ENCODE results near the gene TBC1D3H. TPM values are rescaled to one million over a fixed set of nuclear protein-coding genes. Genes with fewer than 3 reads are reported as not detected.
"Not testable (repeated sequence)": the region's sequence is repeated elsewhere in the genome, so short reads cannot be mapped to it uniquely, and the experiment has no call there.

The TBC1D3H gene
- 0.37 TPM for total RNA-seq (ENCODE audit: unreplicated experiment)
- long read RNA-seq, partial matches to known transcripts = 0 of 1 reads
- long read RNA-seq, other reads (novel, unspliced or antisense) = 1 of 1 reads

DNA sequence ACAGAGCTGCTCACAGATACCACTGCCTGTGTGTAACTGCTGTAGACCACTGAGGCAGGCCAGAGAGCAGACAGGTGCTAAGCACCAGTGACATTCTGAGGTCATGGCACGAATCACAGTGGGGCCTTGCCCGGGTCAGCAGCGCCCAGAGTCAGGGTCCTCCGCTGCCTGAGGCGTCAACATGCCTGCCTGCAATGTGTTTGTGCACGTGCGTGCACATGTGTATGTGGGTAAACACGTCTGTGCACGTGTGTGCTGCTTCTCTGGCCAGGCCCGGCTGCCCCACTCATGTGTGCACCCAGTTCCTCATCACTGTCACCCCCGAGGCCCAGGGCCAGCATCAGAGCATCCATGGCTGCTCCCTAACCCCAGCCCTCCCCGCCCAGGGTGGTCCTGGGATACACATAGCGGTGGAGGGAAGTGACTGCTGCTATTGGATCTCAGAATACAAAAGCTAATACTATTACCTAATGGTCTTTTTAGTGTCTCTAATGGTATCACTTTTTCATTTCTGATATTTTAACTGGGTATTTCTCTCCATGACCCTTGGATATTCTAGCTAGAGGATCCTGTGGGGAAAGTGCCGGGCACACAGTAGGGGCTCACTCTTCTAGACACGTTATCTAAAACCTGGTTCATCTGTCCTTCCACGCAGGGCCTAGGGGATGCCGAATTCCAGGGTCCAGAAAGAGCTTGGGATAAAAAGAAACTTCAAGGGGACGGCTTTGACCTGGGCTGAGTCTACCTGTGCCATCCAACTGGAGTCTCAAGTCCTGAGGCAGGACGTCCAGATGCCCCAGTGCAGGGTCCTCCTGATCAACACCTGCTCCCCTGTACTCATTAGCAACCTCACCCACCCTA, at the start of gene TBC1D3H:
TBC1D3H (minus strand) TSS at position 51 of the 861 bp plus-strand sequence. CDS start 1,540 bp downstream, outside the sequence.
- not testable (repeated sequence) for H3K27ac Mint-ChIP-seq (ENCODE audit: unreplicated experiment); H3K4me1 Mint-ChIP-seq (ENCODE audit: low read depth, unreplicated experiment); H3K9me3 Mint-ChIP-seq (ENCODE audit: unreplicated experiment); DNase-seq; H3K36me3 Mint-ChIP-seq (ENCODE audit: unreplicated experiment); H3K4me3 Mint-ChIP-seq (ENCODE audit: unreplicated experiment); H3K27me3 Mint-ChIP-seq (ENCODE audit: unreplicated experiment)

DNA sequence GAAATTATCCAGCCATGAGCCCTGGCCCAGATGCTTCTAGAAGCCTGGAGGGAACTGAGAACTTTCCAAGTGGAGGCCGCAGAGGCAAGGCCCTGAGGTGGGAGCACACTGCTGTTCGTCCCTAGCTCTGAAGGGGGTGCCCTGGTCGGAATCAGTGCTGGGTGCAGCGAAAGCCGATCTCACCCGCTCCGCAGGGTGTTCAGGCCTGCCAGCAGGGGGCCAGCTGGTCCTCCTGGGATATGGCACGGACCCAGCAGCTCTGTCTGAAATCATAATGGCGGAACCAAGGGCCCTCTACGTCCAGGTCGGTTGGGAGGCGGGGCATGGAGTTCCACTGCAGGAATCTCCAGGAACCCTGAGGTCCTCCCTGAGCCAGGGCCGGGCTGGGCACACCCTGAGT, 40.7 kb upstream of the TBC1D3H start:
- not testable (repeated sequence) for H3K36me3 Mint-ChIP-seq (ENCODE audit: unreplicated experiment); H3K4me3 Mint-ChIP-seq (ENCODE audit: unreplicated experiment); H3K4me1 Mint-ChIP-seq (ENCODE audit: low read depth, unreplicated experiment); H3K9me3 Mint-ChIP-seq (ENCODE audit: unreplicated experiment); DNase-seq; H3K27me3 Mint-ChIP-seq (ENCODE audit: unreplicated experiment); H3K27ac Mint-ChIP-seq (ENCODE audit: unreplicated experiment)

DNA sequence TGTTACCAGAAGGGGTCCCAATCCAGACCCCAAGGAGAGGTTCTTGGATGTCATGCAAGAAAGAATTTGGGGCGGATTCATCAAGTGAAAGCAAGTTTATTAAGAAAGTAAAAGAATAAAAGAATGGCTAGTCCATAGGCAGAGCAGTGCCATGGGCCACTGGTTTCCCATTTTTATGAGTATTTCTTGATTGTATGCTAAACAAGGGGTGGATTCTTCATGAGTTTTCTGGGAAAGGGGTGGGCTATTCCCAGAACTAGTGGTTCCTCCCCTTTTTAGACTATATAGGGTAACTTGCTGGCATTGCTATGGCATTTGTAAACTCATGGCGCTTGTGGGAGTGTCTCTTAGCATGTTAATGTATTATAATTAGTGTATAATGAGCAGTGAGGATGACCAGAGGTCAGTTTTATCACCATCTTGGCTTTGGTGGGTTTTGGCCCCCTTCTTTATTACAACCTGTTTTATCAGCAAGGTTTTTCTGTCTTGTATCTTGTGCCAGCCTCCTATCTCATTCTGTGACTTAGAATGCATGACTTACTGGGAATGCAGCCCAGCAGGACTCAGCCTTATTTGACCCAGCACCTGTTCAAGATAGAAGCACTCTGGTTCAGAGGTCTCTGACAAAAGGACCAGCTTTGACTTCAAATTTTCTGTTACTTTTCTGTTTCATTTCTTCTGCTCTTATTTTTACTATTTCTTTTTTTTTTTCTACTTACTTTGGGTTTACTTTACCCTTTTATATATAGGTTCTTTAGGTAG, 27.1 kb upstream of the TBC1D3H start:
- H3K9me3 Mint-ChIP-seq (ENCODE audit: unreplicated experiment); H3K4me1 Mint-ChIP-seq (ENCODE audit: low read depth, unreplicated experiment); H3K4me3 Mint-ChIP-seq (ENCODE audit: unreplicated experiment); H3K27ac Mint-ChIP-seq (ENCODE audit: unreplicated experiment); H3K27me3 Mint-ChIP-seq (ENCODE audit: unreplicated experiment); DNase-seq; H3K36me3 Mint-ChIP-seq (ENCODE audit: unreplicated experiment): not testable (repeated sequence)

DNA sequence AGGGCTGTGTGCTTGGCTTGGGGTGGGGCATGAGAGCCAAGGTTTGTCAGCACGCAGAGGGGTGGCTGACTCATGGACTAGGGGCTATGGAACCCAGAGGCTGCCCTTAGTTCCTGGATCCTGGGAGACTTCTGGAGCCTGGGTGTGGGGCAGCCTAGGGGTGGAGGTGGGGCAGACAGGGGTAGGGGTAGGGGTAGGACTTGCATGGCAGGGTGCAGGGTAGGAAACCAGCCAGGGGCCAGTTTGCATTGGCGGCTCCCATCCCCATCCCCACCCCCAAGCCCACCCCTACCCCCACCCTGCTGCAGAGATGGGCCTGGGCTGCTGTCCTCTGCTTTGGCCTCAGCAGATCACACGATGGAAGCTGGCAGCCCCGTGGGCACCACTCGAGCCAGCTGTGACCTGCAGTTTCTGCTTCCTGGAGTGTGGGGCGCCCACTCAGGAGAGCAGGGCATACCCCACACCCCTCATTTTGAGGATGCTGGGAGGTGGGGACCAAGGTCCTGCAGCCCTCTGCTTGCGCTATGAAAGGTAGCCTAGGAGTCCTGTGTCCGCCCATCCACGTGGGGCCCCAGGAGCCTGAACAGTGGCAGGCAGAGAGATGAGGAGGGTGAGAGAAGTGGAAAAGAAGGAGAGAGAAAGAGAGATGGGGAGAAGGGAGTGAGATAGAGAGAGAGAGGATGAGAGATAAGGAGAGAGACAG, 2.9 kb upstream of the TBC1D3H start:
- H3K27ac Mint-ChIP-seq (ENCODE audit: unreplicated experiment); H3K9me3 Mint-ChIP-seq (ENCODE audit: unreplicated experiment): not testable (repeated sequence)

DNA sequence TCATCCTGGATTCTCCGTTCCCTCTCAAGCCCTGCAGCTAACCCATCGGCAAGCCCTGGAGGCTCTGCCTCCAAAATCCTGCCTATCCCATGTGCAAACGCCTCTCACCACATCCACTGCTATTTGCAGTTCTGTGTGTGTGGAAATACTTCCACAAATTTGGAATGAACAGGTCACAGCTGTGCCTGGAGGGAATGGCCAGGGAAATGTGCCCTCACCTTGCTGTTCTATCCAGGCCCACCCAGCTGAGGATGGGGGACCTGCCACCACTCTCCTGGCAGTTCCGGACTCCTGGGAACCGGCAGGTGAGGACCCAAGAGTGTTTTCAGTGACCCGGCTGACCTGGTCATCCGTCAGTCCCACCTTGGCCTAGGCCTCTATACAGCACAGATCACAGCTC, 12.3 kb downstream of the TBC1D3H start:
- H3K4me1 Mint-ChIP-seq (ENCODE audit: low read depth, unreplicated experiment); H3K4me3 Mint-ChIP-seq (ENCODE audit: unreplicated experiment); DNase-seq; H3K27ac Mint-ChIP-seq (ENCODE audit: unreplicated experiment); H3K9me3 Mint-ChIP-seq (ENCODE audit: unreplicated experiment); H3K27me3 Mint-ChIP-seq (ENCODE audit: unreplicated experiment); H3K36me3 Mint-ChIP-seq (ENCODE audit: unreplicated experiment): not testable (repeated sequence)

More for the DNA sequence above, 2.9 kb upstream of the TBC1D3H start:
- H3K27me3 Mint-ChIP-seq (ENCODE audit: unreplicated experiment); H3K4me3 Mint-ChIP-seq (ENCODE audit: unreplicated experiment); DNase-seq; H3K4me1 Mint-ChIP-seq (ENCODE audit: low read depth, unreplicated experiment); H3K36me3 Mint-ChIP-seq (ENCODE audit: unreplicated experiment): not testable (repeated sequence)

DNA sequence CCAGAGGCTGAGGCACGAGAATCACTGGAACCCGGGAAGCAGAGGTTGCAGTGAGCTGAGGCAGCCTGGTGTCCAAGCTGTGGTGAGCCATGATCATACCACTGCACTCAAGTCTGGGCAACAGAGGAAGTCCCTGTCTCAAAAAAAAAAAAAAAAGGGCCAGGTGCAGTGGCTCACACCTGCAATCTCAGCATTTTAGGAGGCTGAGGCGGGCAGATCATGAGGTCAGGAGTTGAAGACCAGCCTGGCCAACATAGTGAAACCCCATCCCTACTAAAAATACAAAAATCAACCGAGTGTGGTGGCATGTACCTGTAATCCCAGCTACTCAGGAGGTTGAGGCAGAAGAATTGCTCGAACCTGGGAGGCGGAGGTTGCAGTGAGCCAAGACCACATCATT, 25.7 kb downstream of the TBC1D3H start:
- not testable (repeated sequence) for H3K4me1 Mint-ChIP-seq (ENCODE audit: low read depth, unreplicated experiment); H3K36me3 Mint-ChIP-seq (ENCODE audit: unreplicated experiment); H3K27ac Mint-ChIP-seq (ENCODE audit: unreplicated experiment); H3K9me3 Mint-ChIP-seq (ENCODE audit: unreplicated experiment); H3K27me3 Mint-ChIP-seq (ENCODE audit: unreplicated experiment); DNase-seq; H3K4me3 Mint-ChIP-seq (ENCODE audit: unreplicated experiment)

Other genes starting within 250 kb of the TBC1D3H start
- 37.3 TPM for gene TBC1D3B, start 211.8 kb downstream of the TBC1D3H start, total RNA-seq (ENCODE audit: unreplicated experiment)
- gene CCL3L1, start 191.7 kb downstream of the TBC1D3H start, total RNA-seq (ENCODE audit: unreplicated experiment) = 6.3 TPM
- not detected for gene CCL4L2, start 177.4 kb downstream of the TBC1D3H start, total RNA-seq (ENCODE audit: unreplicated experiment)
- gene TBC1D3I, start 123.9 kb downstream of the TBC1D3H start, total RNA-seq (ENCODE audit: unreplicated experiment) = 3.0 TPM
- not detected for gene TBC1D3G, start 64.6 kb downstream of the TBC1D3H start, total RNA-seq (ENCODE audit: unreplicated experiment)
- 101 TPM for gene ZNHIT3, start 98.2 kb upstream of the TBC1D3H start, total RNA-seq (ENCODE audit: unreplicated experiment)
- 88.4 TPM for gene MYO19, start 146.4 kb upstream of the TBC1D3H start, total RNA-seq (ENCODE audit: unreplicated experiment)
- gene PIGW, start 146.6 kb upstream of the TBC1D3H start, total RNA-seq (ENCODE audit: unreplicated experiment) = 10.6 TPM
- 105 TPM for gene GGNBP2, start 156.5 kb upstream of the TBC1D3H start, total RNA-seq (ENCODE audit: unreplicated experiment)
- gene DHRS11, start 203.4 kb upstream of the TBC1D3H start, total RNA-seq (ENCODE audit: unreplicated experiment) = 13.4 TPM
- 2.3 TPM for gene MRM1, start 213.1 kb upstream of the TBC1D3H start, total RNA-seq (ENCODE audit: unreplicated experiment)

All from glutamatergic neuron (in vitro differentiated cells).